SK-N-SH (cell line): ENCODE measurements around the gene DGCR2.

Source experiments
- CTCF ChIP-seq: fragments of 200-600 bp; sonication (generic); IDR thresholded peaks from 2 replicates; pipeline ENCODE4 v1.6.1; 2017; ENCODE audit warnings: antibody characterized with exemption, mild to moderate bottlenecking, moderate library complexity
- FOXJ3 ChIP-seq: sonication (generic); formaldehyde crosslinking; IDR thresholded peaks from 2 replicates; pipeline ENCODE4 v1.5.1; 2020; ENCODE audit warnings: mild to moderate bottlenecking, missing genetic modification reagents
- IRF3 ChIP-seq: fragments of 150-350 bp; IDR thresholded peaks from 2 replicates; pipeline ENCODE4 v1.6.1; 2016; ENCODE audit warnings: mild to moderate bottlenecking, low read depth, low read length
- NRF1 ChIP-seq: IDR thresholded peaks from 2 replicates; pipeline ENCODE4 v1.6.1; 2012; ENCODE audit warnings: low read depth, mild to moderate bottlenecking, low read length
- POLR2AphosphoS5 ChIP-seq: IDR thresholded peaks from 2 replicates; pipeline ENCODE4 v1.6.1; 2012; ENCODE audit warnings: low read depth, low read length
- RCOR1 ChIP-seq: fragments of 150-350 bp; IDR thresholded peaks from 2 replicates; pipeline ENCODE4 v1.6.1; 2017; ENCODE audit warnings: antibody characterized with exemption, low read length
- REST ChIP-seq: IDR thresholded peaks from 2 replicates; pipeline ENCODE4 v1.6.1; 2012; ENCODE audit warnings: mild to moderate bottlenecking, low read depth, low read length, moderate library complexity
- RFX5 ChIP-seq: IDR thresholded peaks from 2 replicates; pipeline ENCODE4 v1.6.1; 2012; ENCODE audit warnings: mild to moderate bottlenecking, improper control_type of control experiment, low read length
- TAF1 ChIP-seq: IDR thresholded peaks from 2 replicates; pipeline ENCODE4 v1.6.1; 2012; ENCODE audit warnings: low read depth, mild to moderate bottlenecking, low read length, moderate library complexity, borderline replicate concordance
- USF2 ChIP-seq: fragments of 150-350 bp; IDR thresholded peaks from 2 replicates; pipeline ENCODE4 v1.6.1; 2017; ENCODE audit warnings: antibody characterized with exemption, low read length, low read depth, borderline replicate concordance

- TF ChIP-seq NRF1 (no peak), TAF1 (no peak), FOXJ3 (CRISPR knock-in tag) (no peak), POLR2AphosphoS5 (no peak), IRF3 (no peak), CTCF (no peak), RFX5 (no peak), USF2 (no peak), RCOR1 (no peak), REST (no peak)
These were observed 75.9 kb downstream of the DGCR2 start for GRCh38 chr22:19046287-19046686.
